Activated T-cell treated with anti-CD3 and anti-CD28 coated beads, Interleukin-2, amount 50 U/mL, for 72 hours (primary cell): ENCODE data around the gene RAB7A. TPM values are rescaled to one million over a fixed set of nuclear protein-coding genes. Genes with fewer than 3 reads are reported as not detected.
A peak's percentile ranks its signal among the peaks of the same experiment; 100 is the strongest.
"Not testable (repeated sequence)": the region's sequence is repeated elsewhere in the genome, so short reads cannot be mapped to it uniquely, and the experiment has no call there.

ENCODE experiments used
- ATAC-seq, 2 donors: fragments of 150-1000 bp; cut with Tn5 transposase; replicated peaks in 1 of 2; 2 replicates each; pipeline ENCODE4 v1.10.0; 2021; ENCODE audit warnings: moderate library complexity in 2 of 2, mild to moderate bottlenecking in 1 of 2
- DNase-seq, 2 donors: peaks; one replicate each; pipeline ENCODE4 v3.0.0; 2021 to 2022; ENCODE audit warnings: mixed read lengths in 1 of 2
- H3K27ac Mint-ChIP-seq: one replicate; pipeline ENCODE4 v1.8.0; 2022; ENCODE audit warnings: mild to moderate bottlenecking, moderate library complexity, mixed read lengths
- H3K27me3 Mint-ChIP-seq: one replicate; pipeline ENCODE4 v1.8.0; 2022; ENCODE audit warnings: low read depth, mixed read lengths
- H3K36me3 Mint-ChIP-seq, 2 donors: one replicate each; pipeline ENCODE4 v1.8.0; 2022; ENCODE audit warnings: mixed read lengths in 2 of 2, mild to moderate bottlenecking in 1 of 2; ENCODE audit not compliant: insufficient read depth in 2 of 2
- H3K4me1 Mint-ChIP-seq: one replicate; pipeline ENCODE4 v1.8.0; 2022; ENCODE audit warnings: low read depth, mixed read lengths
- H3K4me3 Mint-ChIP-seq, 2 donors: one replicate each; pipeline ENCODE4 v1.8.0; 2022; ENCODE audit warnings: mild to moderate bottlenecking in 2 of 2, mixed read lengths in 2 of 2, moderate library complexity in 2 of 2
- H3K9me3 Mint-ChIP-seq, 2 donors: one replicate each; pipeline ENCODE4 v1.8.0; 2022; ENCODE audit warnings: mixed read lengths in 2 of 2
- total RNA-seq, 2 donors: library from RNA; stranded (reverse); gene quantifications; one replicate each; pipeline ENCODE4 v1.2.3, GENCODE V29; 2022

Gene RAB7A
- total RNA-seq, 2 donors from 2014 or later = 204 to 206 TPM

GRCh38 chr3:128829087-128829486 lies 103.1 kb downstream of the RAB7A start:
- not testable (repeated sequence) for H3K4me3 Mint-ChIP-seq, DNase-seq, H3K27ac Mint-ChIP-seq, H3K4me1 Mint-ChIP-seq, H3K9me3 Mint-ChIP-seq, H3K27me3 Mint-ChIP-seq, H3K36me3 Mint-ChIP-seq, ATAC-seq

- not testable (repeated sequence) for H3K36me3 Mint-ChIP-seq, H3K4me1 Mint-ChIP-seq, H3K27ac Mint-ChIP-seq, H3K27me3 Mint-ChIP-seq, ATAC-seq, H3K4me3 Mint-ChIP-seq, DNase-seq, H3K9me3 Mint-ChIP-seq
Measured at GRCh38 chr3:128829925-128830625, 104.1 kb downstream of the RAB7A start.

- not testable (repeated sequence) for H3K27ac Mint-ChIP-seq
Measured at GRCh38 chr3:128830762-128831161, 104.8 kb downstream of the RAB7A start.

DNA sequence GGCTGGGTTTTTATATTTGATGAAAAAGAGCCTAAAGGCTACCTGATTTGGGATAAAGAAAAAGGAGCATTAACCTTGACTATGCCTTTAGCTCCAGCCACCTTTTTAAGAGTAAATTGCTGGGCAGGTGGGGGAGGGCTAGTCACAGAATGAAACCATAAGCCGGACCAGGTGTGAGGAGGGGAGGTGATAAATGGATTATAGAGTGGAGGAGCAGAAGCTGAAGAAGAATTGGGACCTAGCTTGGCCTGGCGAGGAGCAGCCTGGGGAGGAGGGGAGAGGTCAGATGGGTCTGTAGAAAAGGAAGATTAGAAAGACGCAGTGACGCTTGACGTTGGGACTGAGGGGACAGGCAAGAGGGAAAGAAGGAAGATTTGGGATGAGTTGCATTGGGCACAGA lies 107.0 kb downstream of the RAB7A start:
- H3K4me3 Mint-ChIP-seq, H3K9me3 Mint-ChIP-seq: not testable (repeated sequence)

More at GRCh38 chr3:128830762-128831161, 104.8 kb downstream of the RAB7A start:
- ATAC-seq, DNase-seq, H3K4me1 Mint-ChIP-seq, H3K9me3 Mint-ChIP-seq, H3K4me3 Mint-ChIP-seq, H3K27me3 Mint-ChIP-seq, H3K36me3 Mint-ChIP-seq: not testable (repeated sequence)

DNA sequence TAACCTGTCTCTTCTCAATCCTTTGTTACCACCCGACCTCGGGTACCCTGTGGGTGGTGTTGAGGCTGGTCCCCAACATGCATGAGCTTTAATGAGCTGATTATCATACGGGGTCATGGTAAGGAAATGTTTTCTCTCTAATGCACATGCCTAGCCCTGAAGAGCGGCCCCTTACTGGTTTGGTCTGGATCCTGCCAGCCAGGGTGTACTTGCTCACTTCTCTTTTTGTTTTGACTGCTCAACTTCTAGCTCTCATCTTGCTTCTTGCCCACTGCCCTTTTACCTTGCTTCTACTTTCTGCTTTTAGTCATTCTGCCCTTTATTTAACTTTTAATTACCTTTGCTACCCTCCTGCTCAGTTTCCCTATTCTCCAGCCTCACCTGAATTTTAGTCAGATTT lies 109.1 kb downstream of the RAB7A start:
- Mint-ChIP-seq H3K4me1 (no peaks in the 10 kb centered on the region), H3K27ac (no peak overlapping the region), H3K4me3 (no peak overlapping the region), H3K9me3 (no peaks in the 10 kb centered on the region), H3K36me3 (no peaks in the 10 kb centered on the region), H3K27me3 (no peaks in the 10 kb centered on the region)
- DNase-seq (no peak), ATAC-seq (no peak)

More for the DNA sequence above, 107.0 kb downstream of the RAB7A start:
- H3K36me3 Mint-ChIP-seq, H3K4me1 Mint-ChIP-seq, ATAC-seq, H3K27me3 Mint-ChIP-seq, H3K27ac Mint-ChIP-seq, DNase-seq: not testable (repeated sequence)

- ATAC-seq (no peak), DNase-seq (no peak)
- Mint-ChIP-seq H3K4me3 (no peak overlapping the region), H3K4me1 (peaks cover 22% of the 10 kb centered on the region), H3K36me3 (no peaks in the 10 kb centered on the region), H3K27ac (no peak overlapping the region), H3K9me3 (no peaks in the 10 kb centered on the region), H3K27me3 (no peaks in the 10 kb centered on the region)
Measured at GRCh38 chr3:128841926-128842920, 116.2 kb downstream of the RAB7A start.

DNA sequence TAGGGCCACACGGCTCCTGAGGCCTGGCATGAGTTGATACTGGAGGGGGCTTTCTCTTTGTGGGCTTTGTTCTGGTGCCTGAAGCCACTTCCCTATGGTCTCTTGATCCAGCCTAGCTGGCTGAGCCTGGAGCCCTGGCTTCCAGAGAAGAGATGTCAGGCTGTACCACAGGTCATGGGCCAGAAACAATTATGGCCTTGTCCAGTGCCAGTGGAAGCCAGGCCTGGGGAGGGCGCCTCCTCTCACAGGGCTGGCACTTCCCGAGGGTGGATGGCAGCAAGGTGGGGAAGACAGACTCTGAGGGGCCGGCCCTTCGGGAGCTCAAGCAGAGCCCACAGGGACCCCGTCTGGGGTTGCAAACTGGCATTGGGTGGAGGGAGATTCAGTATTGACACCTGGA lies 118.5 kb downstream of the RAB7A start:
- no peaks in the 10 kb centered on the region for H3K9me3 Mint-ChIP-seq
- H3K27me3 Mint-ChIP-seq = no peaks in the 10 kb centered on the region
- DNase-seq = no peak
- H3K4me1 Mint-ChIP-seq = peaks cover 23% of the 10 kb centered on the region
- no peaks in the 10 kb centered on the region for H3K36me3 Mint-ChIP-seq
- no peak for ATAC-seq
- H3K27ac Mint-ChIP-seq = no peak overlapping the region
- no peak overlapping the region for H3K4me3 Mint-ChIP-seq

GRCh38 chr3:128845119-128845777 lies 119.3 kb downstream of the RAB7A start:
- no peaks in the 10 kb centered on the region for H3K9me3 Mint-ChIP-seq
- peaks cover 23% of the 10 kb centered on the region for H3K4me1 Mint-ChIP-seq
- no peaks in the 10 kb centered on the region for H3K36me3 Mint-ChIP-seq
- peak overlapping the region; percentile 75 to 78 for H3K4me3 Mint-ChIP-seq
- H3K27ac Mint-ChIP-seq = peak overlapping the region; percentile 47
- ATAC-seq = no peak
- no peaks in the 10 kb centered on the region for H3K27me3 Mint-ChIP-seq
- DNase-seq = no peak

DNA sequence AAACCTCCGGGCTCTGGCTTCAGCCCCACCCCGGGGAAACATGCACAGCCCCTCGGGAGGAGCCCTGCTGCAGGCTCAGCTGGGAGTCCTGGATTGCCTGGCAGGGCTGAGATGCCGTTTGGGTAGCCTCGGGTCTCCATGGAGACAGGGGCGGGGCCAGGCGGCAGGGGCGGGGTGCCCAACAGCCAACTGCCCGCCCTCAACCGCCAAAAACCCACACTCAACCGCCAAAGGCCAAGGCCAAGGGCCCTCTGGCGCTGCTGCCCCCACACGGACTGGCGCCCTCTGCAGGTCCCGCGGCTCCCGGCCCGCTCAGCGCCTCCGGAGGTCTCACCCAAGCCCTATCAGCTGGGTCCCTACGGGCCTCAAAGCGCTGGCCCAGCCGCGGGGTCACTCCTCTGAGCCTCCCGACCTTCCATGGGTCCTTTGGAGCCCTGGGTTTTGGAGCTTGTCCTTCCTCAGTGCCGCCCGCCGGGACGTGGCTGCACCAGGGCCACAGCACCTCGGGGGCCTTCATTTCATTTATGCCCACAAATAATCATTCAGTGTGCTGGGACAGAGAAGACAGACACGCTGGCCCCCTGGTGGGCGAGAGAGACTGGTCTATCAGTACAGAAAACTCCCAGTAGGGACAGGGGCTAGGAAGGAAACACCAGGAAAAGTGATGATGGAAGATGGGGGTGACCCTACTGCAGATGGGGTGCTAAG lies 119.9 kb downstream of the RAB7A start:
- peaks cover 23% of the 10 kb centered on the region for H3K4me1 Mint-ChIP-seq
- no peaks in the 10 kb centered on the region for H3K36me3 Mint-ChIP-seq

GRCh38 chr3:128846486-128846891 lies 120.5 kb downstream of the RAB7A start:
- Mint-ChIP-seq H3K27ac (no peak overlapping the region), H3K27me3 (no peaks in the 10 kb centered on the region), H3K4me1 (peaks cover 23% of the 10 kb centered on the region), H3K36me3 (no peaks in the 10 kb centered on the region), H3K4me3 (peak overlapping the region; percentile 75 to 78), H3K9me3 (no peaks in the 10 kb centered on the region)
- DNase-seq (peak in 1 of 2 donors; percentile 24), ATAC-seq (peak; percentile 30 to 33)

More for the DNA sequence above, 119.9 kb downstream of the RAB7A start:
- Mint-ChIP-seq H3K4me3 (peak overlapping the region; percentile 75 to 78), H3K27me3 (no peaks in the 10 kb centered on the region), H3K27ac (peak overlapping the region; percentile 66), H3K9me3 (no peaks in the 10 kb centered on the region)
- DNase-seq = peak; percentile 87
- ATAC-seq = peak; percentile 86

- peaks cover 23% of the 10 kb centered on the region for H3K4me1 Mint-ChIP-seq
Measured at GRCh38 chr3:128847666-128848370, 121.8 kb downstream of the RAB7A start.

DNA sequence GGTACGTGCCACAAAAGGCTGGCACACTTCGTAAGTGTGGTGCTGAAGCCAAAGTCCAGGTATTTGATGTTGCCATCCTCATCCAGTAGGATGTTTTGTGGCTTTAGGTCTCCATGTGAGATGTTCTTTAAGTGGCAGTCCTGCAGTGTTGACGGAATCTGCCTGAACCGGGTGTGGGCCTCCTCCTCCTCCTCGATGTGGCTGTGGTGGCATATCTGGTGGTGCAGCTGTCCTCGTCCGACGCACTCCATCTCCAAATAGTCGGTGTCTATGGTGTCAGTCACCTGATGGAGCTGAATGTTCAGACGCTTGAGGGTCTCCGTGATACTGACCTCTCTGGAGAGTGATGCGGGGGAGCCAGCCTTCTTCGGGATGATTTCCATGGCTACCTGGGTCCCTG lies 123.0 kb downstream of the RAB7A start:
- H3K27ac Mint-ChIP-seq = no peak overlapping the region
- H3K27me3 Mint-ChIP-seq = no peaks in the 10 kb centered on the region
- H3K4me1 Mint-ChIP-seq = peaks cover 23% of the 10 kb centered on the region
- ATAC-seq = no peak
- DNase-seq = no peak
- no peaks in the 10 kb centered on the region for H3K9me3 Mint-ChIP-seq
- peaks cover 2 to 3% of the 10 kb centered on the region in 2 donors for H3K36me3 Mint-ChIP-seq
- no peak overlapping the region for H3K4me3 Mint-ChIP-seq

More at GRCh38 chr3:128847666-128848370, 121.8 kb downstream of the RAB7A start:
- Mint-ChIP-seq H3K36me3 (no peaks in the 10 kb centered on the region), H3K27me3 (no peaks in the 10 kb centered on the region), H3K4me3 (no peak overlapping the region), H3K9me3 (no peaks in the 10 kb centered on the region), H3K27ac (no peak overlapping the region)
- ATAC-seq (no peak), DNase-seq (no peak)
